HS-27A (cell line): Measurements from ENCODE around the gene TBATA.

Experiments used
- DNase-seq: peaks from one replicate; pipeline ENCODE4 v3.0.0-alpha.2; 2012; ENCODE audit warnings: low read depth, missing footprints

The TBATA gene

GRCh38 chr10:70761031-70761601 is 24.1 kb downstream of the TBATA start:
- no peak for DNase-seq

DNA sequence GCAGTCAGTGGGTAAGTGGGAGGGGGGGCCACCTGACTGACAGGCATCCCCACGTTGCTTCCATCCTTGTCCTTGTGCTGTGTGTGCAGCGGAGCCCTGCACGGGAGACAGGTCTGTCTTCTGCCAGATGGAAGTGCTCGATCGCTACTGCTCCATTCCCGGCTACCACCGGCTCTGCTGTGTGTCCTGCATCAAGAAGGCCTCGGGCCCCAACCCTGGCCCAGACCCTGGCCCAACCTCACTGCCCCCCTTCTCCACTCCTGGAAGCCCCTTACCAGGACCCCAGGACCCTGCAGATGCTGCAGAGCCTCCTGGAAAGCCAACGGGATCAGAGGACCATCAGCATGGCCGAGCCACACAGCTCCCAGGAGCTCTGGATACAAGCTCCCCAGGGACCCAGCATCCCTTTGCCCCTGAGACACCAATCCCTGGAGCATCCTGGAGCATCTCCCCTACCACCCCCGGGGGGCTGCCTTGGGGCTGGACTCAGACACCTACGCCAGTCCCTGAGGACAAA is 24.8 kb downstream of the TBATA start:
- no peak for DNase-seq

DNA sequence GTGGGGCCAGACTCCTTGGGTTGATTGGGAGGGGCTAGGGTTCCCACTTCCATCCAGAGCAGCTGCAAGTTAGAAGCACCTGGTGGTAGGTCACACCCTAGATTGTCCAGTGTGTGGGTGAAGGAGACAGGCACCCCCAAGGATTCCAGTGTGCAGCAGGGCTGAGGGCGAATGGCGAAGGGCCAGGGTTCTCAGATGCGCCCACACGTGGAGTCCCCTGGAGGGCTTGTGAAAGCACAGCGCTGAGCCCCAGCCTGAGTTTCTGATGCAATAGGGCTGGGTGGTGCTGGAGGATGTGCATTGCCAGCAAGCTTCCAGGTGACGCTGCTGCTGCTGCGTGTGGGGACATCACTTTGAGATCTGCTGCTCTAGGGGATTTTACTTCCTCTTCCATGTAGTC is 25.4 kb downstream of the TBATA start:
- DNase-seq: no peak

DNA sequence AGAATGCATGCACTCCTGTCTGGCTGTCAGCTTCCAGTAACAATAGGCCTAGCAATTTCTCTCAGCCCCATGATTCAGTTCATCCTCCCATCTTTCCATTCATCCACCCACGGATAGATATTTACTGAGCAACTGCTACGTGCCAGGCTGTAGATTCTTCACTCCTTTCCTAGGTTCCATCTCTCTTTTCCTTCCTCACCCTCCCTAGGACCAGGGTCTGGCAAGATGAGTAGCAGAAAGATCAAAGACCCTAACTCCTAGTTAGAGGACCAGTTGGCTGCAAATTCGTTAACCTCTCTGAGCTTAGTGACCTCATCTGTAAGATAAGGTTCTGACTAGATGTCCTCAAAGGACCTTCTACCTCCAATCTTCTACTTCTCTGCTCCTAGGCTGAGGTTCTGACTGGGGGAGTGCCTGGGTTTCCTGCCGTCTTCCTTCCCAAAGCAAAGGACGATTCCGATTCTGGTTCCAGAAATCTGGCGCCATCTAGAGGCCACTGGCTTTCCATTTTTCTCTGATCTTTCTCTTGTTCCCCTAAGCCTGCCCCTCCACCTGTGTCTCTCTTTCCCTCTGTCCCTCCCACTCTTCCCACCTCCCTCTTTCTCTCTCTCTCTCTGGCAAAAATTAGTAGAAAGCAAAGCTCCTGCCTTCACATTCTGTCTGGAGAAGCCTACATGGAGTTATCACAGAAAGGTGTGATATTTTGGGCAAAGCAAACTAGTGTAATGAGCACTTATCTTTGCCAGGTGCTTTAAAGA is 26.2 kb downstream of the TBATA start:
- peak; percentile 12 for DNase-seq

- DNase-seq: no peak
Observed at GRCh38 chr10:70757856-70758255, 27.3 kb downstream of the TBATA start.

GRCh38 chr10:70756700-70757360 is 28.3 kb downstream of the TBATA start:
- DNase-seq: no peak

DNA sequence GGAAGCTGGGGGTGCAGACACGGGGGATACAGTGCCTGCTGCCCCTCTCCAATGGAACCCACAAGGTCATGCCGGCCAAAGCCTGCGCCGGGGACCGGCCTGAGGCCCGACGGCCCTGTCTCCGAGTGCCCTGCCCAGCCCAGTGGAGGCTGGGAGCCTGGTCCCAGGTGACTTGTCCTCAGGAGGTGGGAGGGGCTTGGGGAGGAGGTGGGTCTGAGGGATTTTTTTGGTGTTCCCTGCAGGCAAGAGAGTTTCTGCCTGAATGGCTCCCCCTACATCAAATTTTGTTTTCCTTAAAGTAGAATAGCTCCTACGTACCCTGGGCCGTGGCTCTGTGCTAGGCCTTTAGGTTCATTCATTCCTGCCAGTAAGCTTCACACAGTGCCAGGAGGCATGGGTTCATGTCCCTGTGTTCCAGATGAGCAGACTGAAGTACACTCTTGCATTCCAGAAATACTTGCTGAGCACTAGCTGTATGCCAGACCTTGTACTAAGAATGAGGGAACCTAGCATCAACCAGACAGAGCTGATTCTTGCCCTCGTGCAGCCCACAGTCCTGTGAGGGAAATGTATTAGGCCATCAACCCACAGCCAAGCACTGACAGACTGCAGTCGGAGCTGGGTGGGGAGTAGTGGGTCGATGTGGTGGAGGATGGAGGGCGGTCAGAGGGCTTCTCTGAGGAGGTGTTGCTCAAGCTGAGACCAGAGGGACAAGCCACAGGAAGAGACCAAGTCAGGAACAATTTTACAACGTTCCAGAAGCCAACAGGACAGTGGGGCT is 31.1 kb downstream of the TBATA start:
- no peak for DNase-seq

DNA sequence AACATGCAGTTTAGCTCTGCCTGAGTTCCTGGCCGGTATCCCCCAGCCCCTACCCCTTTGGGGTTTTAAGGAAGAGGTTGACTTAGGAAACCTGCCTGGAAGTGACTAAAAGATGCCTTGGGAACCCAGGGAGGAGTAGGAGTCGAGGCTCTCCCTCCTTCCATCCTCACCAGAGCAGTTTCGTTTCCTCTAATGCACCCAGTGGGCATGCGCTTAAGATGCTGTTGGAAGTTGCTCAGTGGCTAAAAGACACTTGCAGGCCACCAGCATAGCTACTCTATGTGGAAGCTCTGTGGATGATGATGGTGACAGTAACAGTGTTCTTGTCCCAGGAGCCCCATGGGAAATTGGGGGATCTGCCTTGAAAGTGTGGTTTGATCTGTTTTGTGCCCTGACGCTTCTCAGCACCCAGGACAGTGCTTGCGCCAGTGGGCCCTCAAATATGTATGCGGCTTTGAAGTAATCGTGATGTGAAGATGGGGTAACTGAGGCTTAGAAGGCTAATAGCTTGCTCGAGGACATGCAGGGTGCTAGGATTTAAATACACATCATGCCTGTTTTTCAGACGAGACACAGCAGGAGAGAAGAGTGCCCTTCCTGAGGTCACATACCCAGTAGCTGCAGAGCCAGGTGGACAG is 32.0 kb downstream of the TBATA start:
- no peak for DNase-seq

DNA sequence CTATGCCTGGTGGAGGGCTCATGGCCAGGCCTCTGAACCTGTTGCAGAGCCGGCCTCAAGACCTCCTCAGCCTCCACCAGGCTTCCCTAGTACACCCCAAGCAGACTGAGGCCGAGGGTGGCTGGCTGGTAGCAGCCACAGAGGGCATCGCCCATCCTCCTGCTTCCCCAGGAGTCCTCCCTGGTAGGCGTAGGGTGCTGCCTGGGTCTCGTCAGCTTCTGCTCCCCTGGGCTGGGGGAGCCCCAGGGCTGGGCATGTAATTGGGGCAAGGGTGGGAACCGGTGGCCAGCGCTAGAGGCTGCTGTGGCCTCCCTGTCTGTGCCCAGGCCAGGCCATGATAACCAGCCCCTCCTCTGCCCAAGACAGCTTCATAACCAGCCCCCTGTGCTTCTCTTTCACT is 32.6 kb downstream of the TBATA start:
- DNase-seq: no peak

GRCh38 chr10:70751991-70752390 is 33.2 kb downstream of the TBATA start:
- no peak for DNase-seq

DNA sequence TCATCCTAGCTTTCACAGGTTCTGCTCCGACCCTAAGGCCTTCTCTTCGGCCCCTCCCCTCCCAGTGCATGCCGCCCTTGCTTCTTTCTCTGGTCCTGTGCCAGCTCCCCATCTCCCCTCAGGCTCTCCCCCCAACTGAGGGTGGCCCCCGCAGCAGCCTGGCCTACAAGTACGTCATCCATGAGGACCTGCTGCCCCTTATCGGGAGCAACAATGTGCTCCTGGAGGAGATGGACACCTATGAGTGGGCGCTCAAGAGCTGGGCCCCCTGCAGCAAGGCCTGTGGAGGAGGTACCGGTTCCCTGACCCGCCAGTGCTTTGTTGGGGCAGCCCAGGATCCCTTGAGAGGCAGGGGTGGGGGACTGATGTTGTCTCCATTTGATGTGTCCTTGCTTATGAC is 33.8 kb downstream of the TBATA start:
- no peak for DNase-seq

GRCh38 chr10:70750156-70750703 is 34.9 kb downstream of the TBATA start:
- no peak for DNase-seq

DNA sequence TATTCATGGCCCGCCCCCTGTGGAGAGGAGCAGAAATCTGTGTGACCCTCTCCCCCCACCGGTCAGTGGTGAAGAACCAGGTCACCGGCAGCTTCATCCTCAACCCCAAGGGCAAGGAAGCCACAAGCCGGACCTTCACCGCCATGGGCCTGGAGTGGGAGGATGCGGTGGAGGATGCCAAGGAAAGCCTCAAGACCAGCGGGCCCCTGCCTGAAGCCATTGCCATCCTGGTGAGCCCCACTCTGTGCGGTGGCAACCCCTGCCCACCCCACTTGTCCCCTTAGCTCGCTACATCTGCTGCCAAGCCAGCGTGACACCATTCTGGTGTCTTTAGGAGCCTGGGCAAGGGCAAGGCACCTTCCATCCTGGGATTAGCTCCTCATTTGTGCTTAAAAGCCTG is 35.4 kb downstream of the TBATA start:
- no peak for DNase-seq

DNA sequence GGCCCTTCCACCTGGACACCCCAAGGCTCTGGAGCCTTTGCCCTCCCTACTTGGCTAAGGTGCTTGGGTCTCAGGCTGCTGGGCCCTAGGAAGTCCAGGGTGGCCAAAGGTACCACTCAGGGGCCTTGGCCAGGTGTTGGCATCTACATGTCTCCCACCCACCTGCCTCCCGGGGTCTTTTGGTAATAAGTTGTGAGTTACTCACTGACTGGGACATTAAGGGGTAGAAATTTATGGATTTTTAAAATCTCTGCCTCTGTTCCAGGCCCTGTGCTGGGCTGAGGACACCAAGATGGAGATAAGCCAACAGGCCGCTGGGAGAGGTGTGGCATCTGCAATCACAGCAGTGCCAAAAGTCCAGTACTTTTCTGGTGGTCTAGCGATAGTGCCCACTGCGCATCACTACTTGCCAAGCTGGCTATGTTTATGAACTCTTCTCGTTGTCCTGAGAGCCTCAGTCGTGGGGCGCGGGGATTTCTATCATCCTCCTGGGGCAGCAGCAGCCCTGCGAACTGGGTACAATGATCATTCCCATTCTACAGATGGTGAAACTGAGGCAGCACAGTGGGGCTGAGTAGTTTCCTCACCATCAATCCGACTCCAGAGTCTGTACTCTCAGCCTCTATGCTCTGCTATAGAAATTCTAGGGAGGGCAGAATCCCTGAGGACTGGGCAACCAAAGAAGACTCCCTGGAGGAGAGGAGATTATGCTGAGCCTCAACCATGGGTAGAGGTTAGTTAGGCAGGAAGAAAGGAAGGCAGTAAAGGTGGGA is 36.2 kb downstream of the TBATA start:
- no peak for DNase-seq

GRCh38 chr10:70748305-70748704 is 36.9 kb downstream of the TBATA start:
- DNase-seq: no peak

GRCh38 chr10:70747192-70747965 is 37.8 kb downstream of the TBATA start:
- no peak for DNase-seq

DNA sequence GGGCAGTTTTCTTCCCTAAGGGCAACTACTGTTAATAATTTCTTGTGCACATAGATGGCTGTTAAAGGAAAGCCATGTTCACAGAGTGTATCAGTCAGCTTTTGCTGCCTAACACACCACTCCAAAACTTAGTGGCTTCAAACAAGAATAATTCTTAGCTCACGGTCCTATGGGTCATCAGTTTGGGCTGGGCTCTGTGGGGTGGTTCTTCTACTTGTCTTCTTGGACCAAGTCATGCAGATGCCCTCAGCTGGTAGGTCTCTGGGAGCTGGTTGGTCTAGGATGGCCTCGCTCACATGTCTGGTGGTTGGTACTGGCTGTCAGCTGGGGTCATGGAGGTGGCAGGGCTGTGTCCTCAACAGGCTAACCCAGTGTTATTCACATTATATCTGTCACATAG is 39.6 kb downstream of the TBATA start:
- DNase-seq: no peak

DNA sequence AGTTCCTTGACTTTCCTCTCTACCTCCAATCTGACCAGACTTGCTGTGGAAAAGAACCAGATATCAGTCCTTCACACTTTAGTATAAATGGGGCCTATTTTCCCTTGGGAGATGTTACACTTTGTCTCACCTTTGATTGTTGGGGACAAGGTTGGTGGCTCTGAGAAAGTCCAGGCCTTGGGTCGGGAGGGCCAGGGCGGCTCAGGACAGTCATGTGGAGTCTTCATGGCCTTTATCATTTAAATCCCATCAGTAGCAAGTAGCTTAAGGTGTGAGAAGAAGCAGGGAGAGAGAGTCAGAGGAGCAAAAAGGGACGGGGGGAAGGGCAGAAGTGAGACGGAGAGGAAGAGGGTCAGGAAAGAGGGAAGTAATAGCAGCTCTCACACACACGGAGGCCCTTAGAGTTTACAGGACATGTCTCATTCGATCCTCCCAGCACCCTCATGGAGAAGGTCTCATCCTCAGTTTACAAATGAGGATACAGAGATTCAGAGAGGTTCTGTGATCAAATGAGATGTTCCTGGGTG is 40.5 kb downstream of the TBATA start:
- DNase-seq: no peak

- no peak for DNase-seq
Observed at GRCh38 chr10:70743879-70744278, 41.3 kb downstream of the TBATA start.

DNA sequence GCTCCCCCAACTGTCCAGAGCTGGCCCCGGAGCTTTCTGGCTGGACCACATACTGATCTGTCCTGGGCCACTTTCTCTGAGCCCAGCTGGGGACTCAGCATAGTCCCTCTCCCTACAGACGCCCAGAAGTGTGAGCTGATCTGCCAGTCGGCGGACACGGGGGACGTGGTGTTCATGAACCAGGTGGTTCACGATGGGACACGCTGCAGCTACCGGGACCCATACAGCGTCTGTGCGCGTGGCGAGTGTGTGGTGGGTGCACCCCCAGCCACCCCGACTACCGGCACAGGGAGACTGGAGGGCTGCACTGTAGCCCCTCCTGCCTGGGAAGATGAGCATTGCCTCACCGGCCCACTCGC is 41.8 kb downstream of the TBATA start:
- DNase-seq: no peak
